Lung (tissue), 12 donors: ENCODE measurements around the gene PPP6R3. TPM values are rescaled to one million over a fixed set of nuclear protein-coding genes. Genes with fewer than 3 reads are reported as not detected.

ENCODE experiments used
- ATAC-seq: fragments of 200-7000 bp; cut with Tn5 transposase; one replicate; pipeline ENCODE4 v1.9.1; 2020; ENCODE audit warnings: moderate number of reproducible peaks; ENCODE audit not compliant: insufficient read depth, low FRiP score
- DNase-seq, 3 donors: peaks; one replicate each; pipeline ENCODE4 v3.0.0-alpha.2; 2013 to 2017
- H3K27ac ChIP-seq, 2 donors: one replicate each; pipeline ENCODE4 v1.5.1; 2013; ENCODE audit warnings: mild to moderate bottlenecking in 2 of 2, moderate library complexity in 2 of 2, control low read depth in 1 of 2, inconsistent platforms in 1 of 2, low read depth in 1 of 2, low read length in 1 of 2
- H3K27me3 ChIP-seq, 3 donors: one replicate each; pipeline ENCODE4 v1.5.1; 2013; ENCODE audit warnings: low read length in 2 of 3; ENCODE audit not compliant: control insufficient read depth in 3 of 3, insufficient read depth in 3 of 3
- H3K36me3 ChIP-seq, 4 donors: one replicate each; pipeline ENCODE4 v1.5.1; 2013; ENCODE audit warnings: low read length in 4 of 4, mild to moderate bottlenecking in 1 of 4, moderate library complexity in 1 of 4; ENCODE audit not compliant: control insufficient read depth in 4 of 4, insufficient read depth in 4 of 4
- H3K4me1 ChIP-seq, 5 donors: one replicate each; pipeline ENCODE4 v1.5.1; 2013; ENCODE audit warnings: low read length in 5 of 5, mild to moderate bottlenecking in 2 of 5, moderate library complexity in 1 of 5; ENCODE audit not compliant: control insufficient read depth in 5 of 5, insufficient read depth in 5 of 5
- H3K4me3 ChIP-seq: one replicate; pipeline ENCODE4 v1.5.1; 2013; ENCODE audit warnings: mild to moderate bottlenecking, control low read depth, moderate library complexity
- H3K9ac ChIP-seq, 2 donors: one replicate each; pipeline ENCODE4 v1.5.1; 2013; ENCODE audit warnings: low read length in 2 of 2, control low read depth in 1 of 2; ENCODE audit not compliant: insufficient read depth in 1 of 2
- H3K9me3 ChIP-seq, 4 donors: one replicate each; pipeline ENCODE4 v1.5.1; 2013; ENCODE audit warnings: low read length in 3 of 4, mild to moderate bottlenecking in 1 of 4, moderate library complexity in 1 of 4; ENCODE audit not compliant: control insufficient read depth in 4 of 4, insufficient read depth in 3 of 4
- CTCF ChIP-seq: IDR thresholded peaks from 2 replicates; pipeline ENCODE4 v1.5.1; 2012; ENCODE audit warnings: mild to moderate bottlenecking; ENCODE audit errors: control extremely low read depth, extremely low read depth
- WGBS, 2 donors: extraction: QIAGEN DNeasy Blood & Tissue Kit; methylation state at CpG; one replicate each; pipeline ENCODE4 v1.1.7; 2013; 5-methylcytosine and 5-hydroxymethylcytosine counted together
- polyA plus RNA-seq, 2 donors: library from polyadenylated mRNA; stranded (reverse); fragments of 200-250 nt; gene quantifications; one replicate each; pipeline ENCODE4 v1.2.1, GENCODE V29; 2013
- total RNA-seq, 2 donors: library from RNA; depleted of rRNA in 1 of 2; stranded (reverse); fragments of >200 nt in 1 of 2; gene quantifications; one replicate each; pipeline ENCODE4 v1.2.1, GENCODE V29; 2014 to 2021
- donor health status: control.
- donor health status: control.
- donor health status: Bipolar disorder and iron deficiency.
- donor health status: healthy.
- donor health status: DM: yes; HTN: yes; CAD: no.

Gene PPP6R3
- total and polyA plus RNA-seq, 4 donors = 28.5 to 217 (median 60.7) TPM

- H3K27me3 ChIP-seq = no peaks in the 10 kb centered on the region
- H3K9ac ChIP-seq = no peak overlapping the region
- peak overlapping the region in 1 of 2 donors; percentile 67 for H3K27ac ChIP-seq
- DNase-seq (peak in 1 of 3 donors; percentile 34), ATAC-seq (peak; percentile 68)
- H3K4me1 ChIP-seq = peaks cover 0 to 32% (median 0%) of the 10 kb centered on the region in 5 donors
- 72 to 91% methylated on average over 4 of the region's 4 CpGs for WGBS, 2 donors
- no peak for TF ChIP-seq CTCF
- no peaks in the 10 kb centered on the region for H3K9me3 ChIP-seq
- H3K36me3 ChIP-seq = peaks cover 19 to 54% (median 29%) of the 10 kb centered on the region in 4 donors
- H3K4me3 ChIP-seq = no peak overlapping the region
Observed at GRCh38 chr11:68581439-68581838, 120.9 kb downstream of the PPP6R3 start.

GRCh38 chr11:68581901-68582300 lies 121.3 kb downstream of the PPP6R3 start:
- TF ChIP-seq CTCF = no peak
- ATAC-seq = no peak
- Histone ChIP-seq H3K9me3 (no peaks in the 10 kb centered on the region), H3K4me3 (no peak overlapping the region), H3K27me3 (no peaks in the 10 kb centered on the region), H3K4me1 (peaks cover 0 to 32% (median 0%) of the 10 kb centered on the region in 5 donors), H3K27ac (peak overlapping the region in 1 of 2 donors; percentile 67), H3K36me3 (peaks cover 17 to 54% (median 28%) of the 10 kb centered on the region in 4 donors), H3K9ac (no peak overlapping the region)
- DNase-seq = no peak
- WGBS, 2 donors = 84 to 91% methylated on average over 3 of the region's 3 CpGs

- no peak for ATAC-seq
- no peaks in the 10 kb centered on the region for H3K27me3 ChIP-seq
- no peak for DNase-seq
- WGBS, 2 donors = 77 to 87% methylated on average over 8 of the region's 8 CpGs
- H3K4me3 ChIP-seq = no peak overlapping the region
- H3K4me1 ChIP-seq = peaks cover 0 to 31% (median 0%) of the 10 kb centered on the region in 5 donors
- H3K9me3 ChIP-seq = no peaks in the 10 kb centered on the region
- peak overlapping the region in 1 of 2 donors; percentile 67 for H3K27ac ChIP-seq
- no peak overlapping the region for H3K9ac ChIP-seq
- TF ChIP-seq CTCF = no peak
- H3K36me3 ChIP-seq = peaks cover 16 to 52% (median 26%) of the 10 kb centered on the region in 4 donors
Observed at GRCh38 chr11:68582416-68583040, 122.0 kb downstream of the PPP6R3 start.

GRCh38 chr11:68583041-68583446 lies 122.5 kb downstream of the PPP6R3 start:
- Histone ChIP-seq H3K9me3 (no peaks in the 10 kb centered on the region), H3K27ac (peak overlapping the region in 1 of 2 donors; percentile 67), H3K4me1 (peaks cover 0 to 26% (median 0%) of the 10 kb centered on the region in 5 donors), H3K36me3 (peaks cover 19 to 51% (median 25%) of the 10 kb centered on the region in 4 donors), H3K9ac (no peak overlapping the region), H3K27me3 (no peaks in the 10 kb centered on the region), H3K4me3 (no peak overlapping the region)
- no peak for ATAC-seq
- WGBS, 2 donors = 82% methylated on average over 2 of the region's 2 CpGs
- DNase-seq = no peak
- no peak for TF ChIP-seq CTCF
